NCI-H748 (cell line): Measurements from ENCODE around the gene SETBP1.

Source experiments
- DNase-seq: peaks from one replicate; lab custom pipeline; 2025; ENCODE audit not compliant: unreplicated experiment; lab: John Stamatoyannopoulos, UW

The SETBP1 gene

DNA sequence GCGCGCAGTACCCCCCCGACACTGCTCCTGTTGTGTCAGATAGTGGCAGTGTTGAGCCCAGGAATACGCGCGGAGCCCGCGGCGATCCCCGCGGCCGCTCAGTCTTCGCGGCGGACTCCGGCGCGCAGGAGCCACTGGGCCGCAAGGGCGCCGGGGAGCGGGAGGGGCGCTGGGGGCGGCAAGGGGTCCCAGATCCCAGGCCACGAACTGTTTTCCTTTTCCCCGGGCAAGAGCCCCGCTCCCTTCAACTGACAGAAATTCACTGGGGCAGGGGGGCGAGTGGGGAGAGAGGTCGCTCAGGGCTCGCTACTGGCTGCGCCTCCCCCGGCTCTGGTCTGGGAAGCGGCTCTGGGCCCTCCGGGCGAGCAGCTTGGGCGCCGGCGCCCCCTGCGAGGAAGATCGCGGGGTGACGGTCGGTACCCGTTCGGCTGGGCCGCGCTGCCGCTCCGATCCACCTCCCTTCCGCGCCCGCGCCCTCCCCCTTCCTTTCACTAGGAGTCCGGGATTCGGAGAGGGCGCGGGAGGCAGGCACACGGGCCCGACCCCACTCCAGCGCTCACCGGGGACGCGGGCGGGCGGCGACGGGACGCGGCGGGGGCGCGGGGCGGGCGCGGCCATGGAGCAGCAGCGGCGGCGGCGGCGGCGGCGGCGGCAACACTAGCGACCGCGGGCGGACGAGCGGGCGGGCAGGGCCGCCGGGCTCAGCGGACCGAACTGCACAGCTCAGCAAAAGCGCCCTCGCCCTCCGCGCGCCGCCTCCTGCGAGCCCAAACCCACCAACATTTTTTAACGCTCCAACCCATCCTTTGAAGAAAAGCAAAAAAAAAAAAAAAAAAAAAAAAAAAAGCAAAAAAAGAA is 1.4 kb upstream of the SETBP1 start:
- peak; percentile 93 for DNase-seq

DNA sequence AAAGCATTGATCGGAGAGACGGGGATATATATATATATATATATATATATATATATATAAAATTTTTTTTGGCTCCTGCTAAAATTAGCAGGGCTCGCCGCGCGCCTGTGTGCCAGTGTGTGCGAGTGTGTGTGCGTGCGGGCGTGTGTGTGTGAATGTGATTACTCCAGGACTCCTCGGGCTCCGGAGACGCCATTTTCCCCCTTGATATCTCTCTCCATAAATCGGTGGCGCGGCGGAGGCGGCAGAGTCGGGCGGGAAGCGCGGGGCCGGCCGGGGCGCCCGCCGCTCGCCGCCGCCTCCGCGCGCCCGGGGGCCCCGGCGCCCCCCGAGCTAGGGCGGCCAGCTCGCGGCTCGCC is 795 bp upstream of the SETBP1 start:
- peak; percentile 85 for DNase-seq

- DNase-seq, result peak; percentile 73
These were observed 635 bp downstream of the SETBP1 start for GRCh38 chr18:44681076-44681970.

DNA sequence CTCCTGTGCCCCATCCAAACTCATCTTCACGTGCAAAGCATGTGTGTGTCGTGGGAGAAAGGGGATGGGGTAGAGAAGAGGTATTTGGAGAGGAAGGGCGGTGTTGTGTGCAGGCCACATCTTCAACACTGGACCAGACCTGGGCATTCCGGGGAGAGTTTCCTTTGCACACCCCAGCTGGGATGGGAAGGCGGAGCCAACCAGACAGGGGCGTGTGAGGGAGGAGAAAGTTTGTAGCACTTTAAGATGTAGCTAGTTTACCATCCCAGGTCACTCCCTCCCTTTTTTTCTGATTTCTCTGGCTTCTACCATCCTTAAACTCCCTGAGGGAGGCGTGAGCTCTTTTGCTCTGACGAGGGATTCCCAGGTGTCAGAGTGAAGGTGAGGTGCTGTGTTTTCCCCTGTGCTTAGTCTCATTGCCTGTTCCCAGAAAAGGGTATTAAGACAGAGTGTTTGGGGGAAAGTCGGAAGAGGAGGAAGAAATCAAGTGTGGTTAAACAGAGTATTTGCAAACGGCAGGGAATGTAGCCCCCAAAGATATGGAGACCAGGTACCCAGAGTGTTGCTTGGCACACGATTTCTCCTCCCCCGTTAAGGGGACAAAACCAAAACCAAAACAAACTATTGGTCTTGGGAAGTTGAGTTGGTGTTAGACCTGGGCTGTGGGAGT is 1.6 kb downstream of the SETBP1 start:
- DNase-seq, result peak; percentile 61

- DNase-seq, result peak; percentile 88
These were observed 2.2 kb downstream of the SETBP1 start for GRCh38 chr18:44682871-44683221.

- DNase-seq, result no peak
These were observed 2.9 kb downstream of the SETBP1 start for GRCh38 chr18:44683556-44683955.

- DNase-seq, result no peak
These were observed 4.6 kb downstream of the SETBP1 start for GRCh38 chr18:44685296-44685695.

DNA sequence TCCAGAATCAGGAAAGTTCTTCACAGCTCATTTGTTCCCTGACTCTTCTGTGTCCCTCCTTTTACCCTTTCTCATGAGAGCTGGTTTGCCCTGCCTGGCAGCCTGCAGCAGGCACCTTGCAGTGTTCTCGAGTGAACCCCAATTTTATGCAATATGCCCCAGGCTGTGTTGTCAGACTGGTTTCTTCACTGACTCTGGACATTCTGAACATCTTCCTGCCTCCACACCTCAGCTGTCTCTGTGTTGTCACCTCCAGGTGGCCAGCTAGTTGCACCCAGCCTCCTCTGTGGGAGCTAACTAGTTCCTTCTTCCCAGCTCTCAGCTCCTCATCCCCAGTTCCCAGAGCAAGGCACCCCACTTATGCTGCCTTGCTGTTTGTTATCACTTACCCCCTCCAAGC is 5.5 kb downstream of the SETBP1 start:
- DNase-seq, result no peak

GRCh38 chr18:44687421-44687820 is 6.7 kb downstream of the SETBP1 start:
- no peak for DNase-seq

DNA sequence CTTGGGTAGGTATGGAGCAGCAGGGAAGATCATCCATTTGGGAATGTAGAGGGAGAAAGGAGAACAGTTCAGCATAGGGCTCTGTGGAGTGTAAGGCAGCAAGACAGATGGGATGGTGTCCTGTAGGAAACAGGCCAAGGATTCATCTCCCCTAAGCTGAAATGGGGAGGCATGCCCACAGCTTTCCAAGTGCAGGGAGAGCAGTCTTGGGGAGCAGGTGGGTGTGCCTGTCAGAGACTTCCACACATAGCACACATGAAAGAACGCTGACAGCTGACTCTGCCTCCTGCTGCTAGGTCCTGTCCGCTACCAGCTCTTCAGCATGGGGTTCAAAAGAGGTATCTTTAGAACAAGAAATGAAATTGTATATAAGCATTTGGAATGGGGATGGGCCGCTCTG is 9.0 kb downstream of the SETBP1 start:
- DNase-seq, result peak; percentile 14

GRCh38 chr18:44691148-44691925 is 10.6 kb downstream of the SETBP1 start:
- DNase-seq, result no peak

- DNase-seq, result no peak
These were observed 12.5 kb downstream of the SETBP1 start for GRCh38 chr18:44693030-44693784.

DNA sequence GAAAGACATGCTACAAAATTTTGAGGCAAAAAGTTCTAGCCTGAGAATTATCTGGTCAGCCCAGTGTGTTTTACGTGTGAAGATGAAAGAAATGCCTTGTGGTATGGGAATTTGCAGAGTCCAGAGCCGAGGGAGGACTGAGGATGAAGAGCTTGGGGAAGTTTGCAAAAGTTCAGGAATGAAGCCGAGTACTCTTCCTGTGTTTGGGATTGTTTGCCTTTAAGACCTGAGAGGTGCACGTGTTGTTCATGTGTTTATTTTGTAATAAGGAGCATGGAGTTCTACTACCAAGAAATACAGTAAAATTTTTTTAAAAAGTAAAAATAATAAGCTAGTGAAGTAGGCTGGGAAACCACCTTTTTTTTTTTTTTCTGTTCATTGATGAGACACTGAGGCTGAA is 14.8 kb downstream of the SETBP1 start:
- DNase-seq, result no peak

DNA sequence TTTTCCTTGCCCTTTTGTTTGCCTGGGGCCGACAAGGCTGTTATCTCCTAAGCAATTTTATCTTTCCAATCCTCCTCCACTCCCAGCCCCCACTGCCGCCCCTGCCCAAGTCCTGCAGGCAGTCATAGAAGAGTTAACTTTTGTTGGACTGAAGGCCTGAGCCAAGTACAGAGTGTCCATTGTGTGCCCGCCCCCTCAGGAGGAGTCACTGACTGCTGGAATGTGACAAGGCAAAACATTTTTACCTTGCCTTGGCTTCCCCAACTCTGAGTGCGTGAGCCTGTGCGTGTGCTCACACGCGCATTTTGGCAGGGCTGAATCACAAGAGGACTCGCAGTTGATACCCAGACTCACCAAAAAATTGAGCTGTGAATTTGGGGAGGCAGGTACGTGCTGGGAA is 16.2 kb downstream of the SETBP1 start:
- DNase-seq, result no peak

DNA sequence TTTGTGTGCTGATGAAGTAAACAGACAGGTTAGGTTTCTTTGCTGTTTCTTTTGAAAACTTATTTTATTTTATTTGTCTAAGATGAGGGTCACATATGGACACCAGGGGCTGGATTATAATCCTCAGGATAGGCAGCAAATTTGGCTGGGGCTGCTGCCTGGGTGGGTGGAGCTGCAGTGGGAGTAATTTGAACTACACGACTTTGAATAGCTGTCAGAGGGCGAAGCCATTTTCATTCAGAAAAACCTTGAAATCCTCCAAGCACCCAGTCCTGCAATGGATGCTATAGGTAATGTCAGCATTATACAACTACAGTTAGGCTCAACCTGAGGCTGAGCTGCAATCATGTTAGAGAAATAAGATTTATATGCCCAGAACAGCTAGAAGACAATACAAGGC is 16.6 kb downstream of the SETBP1 start:
- no peak for DNase-seq

DNA sequence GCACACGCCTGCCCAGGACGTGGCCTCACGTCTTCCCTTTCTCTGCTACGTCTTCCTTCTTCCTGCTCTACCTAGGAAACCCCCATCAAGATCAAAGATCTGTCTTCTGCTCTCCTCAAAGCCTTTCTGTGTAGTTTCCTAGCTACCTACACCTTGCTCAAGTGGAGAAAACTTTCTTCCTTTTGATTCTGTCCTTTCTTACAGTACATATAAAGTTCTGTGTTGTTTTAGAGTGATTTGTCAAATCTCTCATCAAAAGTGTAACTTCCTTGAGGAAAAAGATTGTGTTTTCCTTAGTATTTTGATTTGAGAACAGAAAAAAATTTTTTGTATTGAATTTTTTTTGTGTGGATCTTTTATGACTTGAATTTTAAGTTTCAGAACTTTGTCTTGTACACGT is 17.8 kb downstream of the SETBP1 start:
- DNase-seq, result no peak

DNA sequence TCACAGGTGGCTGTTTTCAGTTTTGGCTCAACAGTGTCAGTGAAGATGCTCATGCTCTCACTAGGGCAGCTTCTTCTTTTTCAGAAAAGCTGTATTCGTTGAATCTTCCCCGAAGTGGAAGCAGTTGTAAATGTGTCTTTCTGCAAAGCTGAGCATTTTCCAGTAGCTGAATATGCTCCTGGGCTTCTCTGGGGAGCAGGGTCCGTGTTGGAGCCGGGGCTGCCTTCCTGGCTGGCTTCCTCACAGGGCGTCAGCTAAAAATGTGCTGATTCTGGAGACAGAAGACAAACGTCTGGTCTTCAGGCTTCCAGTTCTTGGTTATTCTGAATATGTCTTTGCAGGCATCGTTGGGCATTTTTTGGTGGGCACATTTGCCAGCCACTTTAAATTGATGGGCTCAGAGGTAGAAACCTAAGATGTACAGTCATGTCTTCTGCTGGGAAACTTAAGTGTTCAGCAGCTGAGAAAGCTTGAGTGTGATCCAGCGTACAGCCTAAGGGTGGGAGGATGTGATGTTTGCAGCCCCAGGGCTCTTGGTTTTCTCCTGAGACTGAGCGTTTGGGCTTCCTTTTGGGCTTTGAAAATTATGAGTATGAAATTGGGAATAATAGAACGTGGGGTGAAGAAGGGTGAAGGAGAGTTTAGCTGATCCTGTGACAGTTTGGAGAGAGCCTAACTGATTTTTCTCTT is 19.0 kb downstream of the SETBP1 start:
- DNase-seq, result no peak

GRCh38 chr18:44700652-44701051 is 20.0 kb downstream of the SETBP1 start:
- DNase-seq, result no peak

GRCh38 chr18:44701227-44701626 is 20.5 kb downstream of the SETBP1 start:
- DNase-seq, result no peak

DNA sequence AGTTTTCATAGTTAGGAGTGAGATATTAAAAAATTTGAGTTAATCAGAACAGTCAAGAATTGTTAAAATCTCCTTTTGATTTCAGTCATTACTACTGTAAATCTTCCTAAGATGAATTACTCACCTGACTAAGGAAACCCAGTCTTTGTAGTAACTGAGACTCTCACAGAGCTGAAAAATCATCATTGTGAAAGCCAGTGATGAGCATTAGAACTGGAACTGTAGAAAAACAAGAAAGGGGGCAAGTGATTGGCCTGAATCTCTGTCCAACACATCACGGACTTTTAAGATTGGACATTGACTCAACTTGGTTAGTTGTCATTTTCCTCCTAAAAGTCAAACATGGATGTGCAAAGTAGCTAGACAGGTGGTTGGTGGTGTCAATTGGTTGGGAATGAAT is 21.9 kb downstream of the SETBP1 start:
- DNase-seq, result no peak
